Right renal cortex interstitium (tissue), 3 donors: Measurements from ENCODE around the gene ZNF223. TPM values are rescaled to one million over a fixed set of nuclear protein-coding genes. Genes with fewer than 3 reads are reported as not detected.

Experiments used
- DNase-seq, 3 donors: peaks; one replicate each; pipeline ENCODE4 v3.0.0-alpha.2; 2013; ENCODE audit warnings: low read depth in 3 of 3, low spot score in 2 of 3
- polyA plus RNA-seq, 3 donors: library from polyadenylated mRNA; unstranded; fragments of 120-200 nt; gene quantifications; one replicate each; pipeline ENCODE4 v1.2.1, GENCODE V29; 2013; ENCODE audit not compliant: insufficient read length in 3 of 3

The ZNF223 gene
- polyA plus RNA-seq = 10 to 100 TPM; 12.7 to 15.5 (median 13.1) TPM

- DNase-seq = peak; percentile 81 to 92 (median 89)
These were observed at the start of gene ZNF223 for GRCh38 chr19:44051650-44052402. TSS of gene ZNF223 (plus strand) at chr19:44052036. CDS start at chr19:44055177, 3,141 bp downstream.

DNA sequence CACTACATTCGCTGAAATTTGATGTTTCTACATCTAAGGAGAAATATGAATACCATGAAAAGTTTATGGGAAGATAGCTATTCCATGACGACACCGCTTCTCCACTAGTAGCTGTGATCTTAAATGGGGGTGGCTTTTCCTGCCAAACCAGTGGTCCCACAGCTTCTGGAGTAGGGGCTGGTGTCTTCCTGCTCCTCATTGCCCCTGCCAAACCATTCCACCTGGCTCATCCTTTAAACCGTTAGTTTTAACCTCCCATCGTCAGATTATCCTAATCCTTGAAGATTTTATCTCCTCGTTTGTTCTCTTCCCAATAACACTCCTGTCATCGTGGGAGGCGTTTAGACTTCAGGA, 49.6 kb upstream of the ZNF223 start:
- DNase-seq = no peak

GRCh38 chr19:44002566-44003460, 49.0 kb upstream of the ZNF223 start, which contains the start of gene ZNF230:
TSS of gene ZNF230 (plus strand) at chr19:44002957. CDS start at chr19:44007079, 4,122 bp downstream.
- DNase-seq = peak; percentile 87 to 96 (median 92)

- DNase-seq = no peak
These were observed 48.3 kb upstream of the ZNF223 start for GRCh38 chr19:44003461-44004009.

DNA sequence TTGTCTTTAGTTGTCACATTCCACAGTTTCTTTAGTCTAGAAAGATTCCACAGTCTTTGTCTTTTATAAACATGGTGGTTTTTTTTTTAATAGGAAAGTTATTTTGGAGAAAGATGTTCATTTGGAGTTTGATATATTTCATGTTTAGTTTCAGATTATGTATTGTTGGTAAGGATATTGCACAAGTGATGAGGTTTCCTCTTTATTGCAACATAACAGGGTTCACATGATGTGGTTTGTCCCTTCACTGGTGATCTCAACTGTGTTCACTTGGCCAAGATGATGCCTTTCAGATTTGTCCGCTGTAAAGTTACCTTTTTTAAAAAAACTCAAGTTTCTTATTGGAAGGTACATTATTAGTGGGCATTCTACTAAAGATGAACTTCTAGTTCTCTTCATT, 45.9 kb upstream of the ZNF223 start:
- DNase-seq = no peak

- no peak for DNase-seq
These were observed 44.4 kb upstream of the ZNF223 start for GRCh38 chr19:44007473-44007872.

DNA sequence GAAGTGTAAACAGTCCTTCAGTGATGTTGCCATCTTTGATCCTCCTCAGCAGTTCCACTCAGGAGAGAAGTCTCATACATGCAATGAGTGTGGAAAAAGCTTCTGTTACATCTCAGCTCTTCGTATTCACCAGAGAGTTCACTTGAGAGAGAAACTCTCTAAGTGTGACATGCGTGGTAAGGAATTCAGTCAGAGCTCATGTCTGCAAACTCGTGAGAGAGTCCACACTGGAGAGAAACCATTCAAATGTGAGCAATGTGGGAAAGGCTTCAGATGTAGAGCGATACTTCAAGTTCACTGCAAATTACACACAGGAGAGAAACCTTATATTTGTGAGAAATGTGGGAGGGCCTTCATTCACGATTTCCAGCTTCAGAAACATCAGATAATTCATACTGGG, 41.4 kb upstream of the ZNF223 start:
- no peak for DNase-seq

- DNase-seq = no peak
These were observed 32.3 kb upstream of the ZNF223 start for GRCh38 chr19:44019498-44019897.

- DNase-seq = no peak
These were observed 30.6 kb upstream of the ZNF223 start for GRCh38 chr19:44021221-44021620.

DNA sequence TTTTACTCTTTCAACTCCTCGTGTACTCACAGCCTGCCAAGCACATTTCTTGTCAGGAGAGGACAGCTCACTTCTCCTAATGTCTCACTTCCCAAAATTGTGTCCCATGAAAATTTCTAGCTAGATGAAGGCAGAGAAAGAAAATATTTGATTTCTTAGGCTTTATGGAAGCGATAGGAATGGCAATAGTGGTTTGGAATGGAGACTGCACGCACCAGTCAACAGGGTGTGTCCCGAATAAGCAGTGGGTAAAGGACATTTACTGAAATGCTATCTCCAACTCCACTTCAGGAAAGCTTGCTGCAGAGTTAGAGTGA, 27.0 kb upstream of the ZNF223 start:
- no peak for DNase-seq

- peak; percentile 72 to 79 (median 77) for DNase-seq
These were observed 26.5 kb upstream of the ZNF223 start, which contains the start of gene ZNF222 for GRCh38 chr19:44025217-44025936. TSS of gene ZNF222 (plus strand) at chr19:44025379. CDS start at chr19:44025437, 58 bp downstream.

DNA sequence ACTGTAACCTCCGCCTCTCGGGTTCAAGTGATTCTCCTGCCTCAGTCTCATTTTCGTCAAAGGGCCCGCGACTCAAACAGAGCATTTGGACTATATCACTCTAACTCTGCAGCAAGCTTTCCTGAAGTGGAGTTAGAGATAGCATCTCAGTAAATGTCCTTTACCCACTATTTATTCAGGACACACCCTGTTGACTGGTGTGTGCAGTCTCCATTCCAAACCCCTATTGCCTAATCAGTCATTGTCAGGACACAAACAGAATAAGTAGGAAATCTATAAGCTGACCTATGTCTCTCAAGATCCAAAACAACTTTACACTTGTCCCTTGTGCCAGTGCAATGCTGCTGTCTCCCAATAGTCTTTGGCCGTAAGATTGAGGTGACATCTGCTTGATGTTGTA, 25.2 kb upstream of the ZNF223 start:
- DNase-seq = no peak

- DNase-seq = no peak
These were observed 19.7 kb upstream of the ZNF223 start for GRCh38 chr19:44032001-44032610.

GRCh38 chr19:44042147-44042546, 9.7 kb upstream of the ZNF223 start:
- no peak for DNase-seq

GRCh38 chr19:44050740-44051649, 841 bp upstream of the ZNF223 start:
- DNase-seq = no peak

GRCh38 chr19:44055870-44056269, 4.0 kb downstream of the ZNF223 start:
- DNase-seq = no peak

DNA sequence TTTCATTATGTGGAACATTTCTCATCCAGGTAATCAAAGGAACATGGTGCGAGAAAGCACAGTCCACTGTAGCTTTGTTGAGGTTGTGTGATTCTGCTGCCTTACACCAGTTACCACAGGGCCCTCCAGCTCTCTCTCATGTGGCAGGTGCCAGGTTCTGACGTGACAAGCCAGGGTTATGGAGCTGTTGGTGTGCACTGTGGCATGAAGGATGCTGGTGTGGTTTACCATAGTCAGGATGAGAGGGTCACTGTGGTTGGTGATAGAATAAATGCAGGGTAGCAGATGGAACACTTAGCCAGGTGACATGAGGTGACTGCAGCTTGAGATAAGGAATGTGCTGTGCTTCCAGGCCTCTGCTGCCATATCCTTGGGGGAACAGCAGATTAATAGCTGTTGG, 7.4 kb downstream of the ZNF223 start:
- DNase-seq = no peak

GRCh38 chr19:44061038-44061437, 9.2 kb downstream of the ZNF223 start:
- DNase-seq = no peak

GRCh38 chr19:44066305-44066704, 14.5 kb downstream of the ZNF223 start:
- DNase-seq = no peak
